Liver (tissue), 9 donors: ENCODE data around the gene BFSP1. TPM values are rescaled to one million over a fixed set of nuclear protein-coding genes. Genes with fewer than 3 reads are reported as not detected.

Experiments used
- DNase-seq: peaks from one replicate; pipeline ENCODE4 v3.0.0-alpha.2; 2017; ENCODE audit warnings: low spot score
- H3K27ac ChIP-seq, 2 donors: one replicate each; pipeline ENCODE4 v1.7.0; 2013; ENCODE audit warnings: inconsistent platforms in 2 of 2, low read length in 2 of 2, control low read depth in 1 of 2, low read depth in 1 of 2, mild to moderate bottlenecking in 1 of 2
- H3K27me3 ChIP-seq, 4 donors: one replicate each; pipeline versions ENCODE4 v1.6.1 to v1.7.0; 2013; ENCODE audit warnings: low read length in 3 of 4, inconsistent platforms in 1 of 4, mild to moderate bottlenecking in 1 of 4, moderate library complexity in 1 of 4; ENCODE audit not compliant: control insufficient read depth in 4 of 4, insufficient read depth in 4 of 4
- H3K36me3 ChIP-seq, 4 donors: one replicate each; pipeline versions ENCODE4 v1.6.1 to v1.7.0; 2013; ENCODE audit warnings: low read length in 3 of 4, mild to moderate bottlenecking in 3 of 4, low read depth in 1 of 4, moderate library complexity in 1 of 4; ENCODE audit not compliant: control insufficient read depth in 4 of 4, insufficient read depth in 3 of 4
- H3K4me1 ChIP-seq, 4 donors: one replicate each; pipeline versions ENCODE4 v1.6.1 to v1.7.0; 2013; ENCODE audit warnings: low read length in 3 of 4, mild to moderate bottlenecking in 3 of 4, moderate library complexity in 1 of 4; ENCODE audit not compliant: control insufficient read depth in 4 of 4, insufficient read depth in 4 of 4
- H3K4me3 ChIP-seq, 3 donors: one replicate each; pipeline versions ENCODE4 v1.6.1 to v1.7.0; 2013; ENCODE audit warnings: low read length in 3 of 3, control low read depth in 1 of 3, low read depth in 1 of 3, mild to moderate bottlenecking in 1 of 3
- H3K9ac ChIP-seq, 2 donors: one replicate each; pipeline ENCODE4 v1.7.0; 2013; ENCODE audit warnings: low read length in 2 of 2, mild to moderate bottlenecking in 2 of 2, moderate library complexity in 2 of 2, control low read depth in 1 of 2, low read depth in 1 of 2
- H3K9me3 ChIP-seq, 4 donors: one replicate each; pipeline versions ENCODE4 v1.6.1 to v1.7.0; 2013; ENCODE audit warnings: low read length in 3 of 4; ENCODE audit not compliant: control insufficient read depth in 4 of 4
- ATF3 ChIP-seq: IDR thresholded peaks from 2 replicates; pipeline ENCODE4 v1.6.1; 2016; ENCODE audit warnings: antibody characterized with exemption
- CTCF ChIP-seq: fragments of 150-350 bp; IDR thresholded peaks from 2 replicates; pipeline ENCODE4 v1.5.1; 2017; ENCODE audit warnings: improper control_type of control experiment, low read depth, low read length; ENCODE audit not compliant: missing input control
- EGR1 ChIP-seq, 2 donors: IDR thresholded peaks; 2 replicates each; pipeline ENCODE4 v1.6.1; 2016 to 2018; ENCODE audit warnings: antibody characterized with exemption in 2 of 2, low read depth in 2 of 2
- FOXA1 ChIP-seq: IDR thresholded peaks from 2 replicates; pipeline ENCODE4 v1.6.1; 2016; ENCODE audit warnings: antibody characterized with exemption
- FOXA2 ChIP-seq: IDR thresholded peaks from 2 replicates; pipeline ENCODE4 v1.6.1; 2016; ENCODE audit warnings: antibody characterized with exemption
- GABPA ChIP-seq, 2 donors: IDR thresholded peaks in 1 of 2; conservative IDR thresholded peaks in 1 of 2; 2 replicates each; pipeline ENCODE4 v1.6.1; 2016; ENCODE audit warnings: antibody characterized with exemption in 2 of 2, mild to moderate bottlenecking in 1 of 2, moderate library complexity in 1 of 2
- HNF4A ChIP-seq, 2 donors: conservative IDR thresholded peaks; 2 replicates each; pipeline ENCODE4 v1.6.1; 2016; ENCODE audit warnings: antibody characterized with exemption in 2 of 2, mild to moderate bottlenecking in 2 of 2
- HNF4G ChIP-seq: IDR thresholded peaks from 2 replicates; pipeline ENCODE4 v1.6.1; 2016; ENCODE audit warnings: antibody characterized with exemption
- JUND ChIP-seq, 2 donors: IDR thresholded peaks; 2 replicates each; pipeline ENCODE4 v1.6.1; 2016; ENCODE audit warnings: antibody characterized with exemption in 2 of 2
- MAX ChIP-seq: IDR thresholded peaks from 2 replicates; pipeline ENCODE4 v1.6.1; 2016; ENCODE audit warnings: antibody characterized with exemption
- NR2F2 ChIP-seq: IDR thresholded peaks from 2 replicates; pipeline ENCODE4 v1.6.1; 2016; ENCODE audit warnings: antibody characterized with exemption
- RAD21 ChIP-seq, 2 donors: IDR thresholded peaks; 2 replicates each; pipeline ENCODE4 v1.6.1; 2016; ENCODE audit warnings: antibody characterized with exemption in 2 of 2, mild to moderate bottlenecking in 2 of 2
- REST ChIP-seq: IDR thresholded peaks from 2 replicates; pipeline ENCODE4 v1.6.1; 2016; ENCODE audit warnings: antibody characterized with exemption, mild to moderate bottlenecking
- RXRA ChIP-seq, 2 donors: IDR thresholded peaks; 2 replicates each; pipeline ENCODE4 v1.6.1; 2017 to 2018; ENCODE audit warnings: antibody characterized with exemption in 2 of 2, mild to moderate bottlenecking in 1 of 2
- SP1 ChIP-seq: IDR thresholded peaks from 2 replicates; pipeline ENCODE4 v1.6.1; 2018; ENCODE audit warnings: antibody characterized with exemption, mild to moderate bottlenecking
- TAF1 ChIP-seq: conservative IDR thresholded peaks from 2 replicates; pipeline ENCODE4 v1.6.1; 2016; ENCODE audit warnings: antibody characterized with exemption, mild to moderate bottlenecking
- YY1 ChIP-seq: IDR thresholded peaks from 2 replicates; pipeline ENCODE4 v1.6.1; 2016; ENCODE audit warnings: antibody characterized with exemption, mild to moderate bottlenecking
- ZBTB33 ChIP-seq: IDR thresholded peaks from 2 replicates; pipeline ENCODE4 v1.6.1; 2016; ENCODE audit warnings: antibody characterized with exemption
- WGBS: extraction: QIAGEN DNeasy Blood & Tissue Kit; methylation state at CpG from one replicate; pipeline ENCODE4 v1.1.7; 2013; 5-methylcytosine and 5-hydroxymethylcytosine counted together
- polyA plus RNA-seq, 2 donors: library from polyadenylated mRNA; stranded (reverse) in 1 of 2; unstranded in 1 of 2; fragments of 200-250 nt in 1 of 2; fragments of >200 nt in 1 of 2; fragmentation: Nextera tagmentation in 1 of 2; extraction: Ambion mirVana in 1 of 2; gene quantifications; one replicate each; pipeline versions ENCODE4 v1.2.1 to v1.2.3, GENCODE V29; 2013 to 2015
- total RNA-seq, 2 donors: library from RNA; depleted of rRNA; stranded (reverse); fragments of >200 nt; gene quantifications; one replicate each; pipeline ENCODE4 v1.2.3, GENCODE V29; 2014
- donor health status: healthy.
- donor health status: healthy.
- donor health status: healthy.
- donor health status: healthy.
- donor health status: healthy.

Gene BFSP1
- total and polyA plus RNA-seq, 4 donors: 0.14 to 0.28 (median 0.21) TPM

- Histone ChIP-seq H3K4me1 (peaks cover 0 to 3% (median 0%) of the 10 kb centered on the region in 4 donors), H3K27ac (no peak overlapping the region), H3K9ac (no peak overlapping the region), H3K27me3 (no peaks in the 10 kb centered on the region), H3K36me3 (no peaks in the 10 kb centered on the region), H3K9me3 (no peaks in the 10 kb centered on the region), H3K4me3 (no peak overlapping the region)
- TF ChIP-seq MAX: no peak
- no peak for TF ChIP-seq JUND (IDR thresholded peaks at IDR 0.05)
- no peak for TF ChIP-seq ZBTB33
- TF ChIP-seq GABPA (IDR thresholded peaks at IDR 0.05 in 1 of 2, conservative IDR thresholded peaks at IDR 0.05 in 1 of 2): no peak
- no peak for TF ChIP-seq CTCF
- TF ChIP-seq FOXA1: no peak
- no peak for TF ChIP-seq YY1
- TF ChIP-seq HNF4G: no peak
- TF ChIP-seq RXRA (IDR thresholded peaks at IDR 0.05): no peak
- TF ChIP-seq FOXA2: no peak
- no peak for TF ChIP-seq ATF3
- no peak for TF ChIP-seq EGR1 (IDR thresholded peaks at IDR 0.05; ENCODE audit: low read depth in 2 of 2)
- TF ChIP-seq RAD21 (IDR thresholded peaks at IDR 0.05): no peak
- no peak for TF ChIP-seq HNF4A (conservative IDR thresholded peaks at IDR 0.05)
- TF ChIP-seq TAF1: no peak
- WGBS: 84% methylated on average over 7 of the region's 7 CpGs
- DNase-seq: no peak
These were observed 11.4 kb downstream of the BFSP1 start for GRCh38 chr20:17519606-17520285.

GRCh38 chr20:17518339-17519052 is 12.7 kb downstream of the BFSP1 start:
- Histone ChIP-seq H3K4me1 (peaks cover 0 to 3% (median 0%) of the 10 kb centered on the region in 4 donors), H3K36me3 (no peaks in the 10 kb centered on the region), H3K9ac (no peak overlapping the region), H3K4me3 (no peak overlapping the region), H3K27me3 (no peaks in the 10 kb centered on the region), H3K27ac (no peak overlapping the region), H3K9me3 (no peaks in the 10 kb centered on the region)
- no peak for DNase-seq
- WGBS: 76% methylated on average over 14 of the region's 14 CpGs
- no peak for TF ChIP-seq TAF1
- TF ChIP-seq EGR1 (IDR thresholded peaks at IDR 0.05; ENCODE audit: low read depth in 2 of 2): no peak
- TF ChIP-seq JUND (IDR thresholded peaks at IDR 0.05): no peak
- no peak for TF ChIP-seq SP1
- TF ChIP-seq FOXA2: no peak
- no peak for TF ChIP-seq HNF4A (conservative IDR thresholded peaks at IDR 0.05)
- no peak for TF ChIP-seq HNF4G
- no peak for TF ChIP-seq CTCF
- TF ChIP-seq MAX: no peak
- no peak for TF ChIP-seq NR2F2
- no peak for TF ChIP-seq RXRA (IDR thresholded peaks at IDR 0.05)
- TF ChIP-seq GABPA (IDR thresholded peaks at IDR 0.05 in 1 of 2, conservative IDR thresholded peaks at IDR 0.05 in 1 of 2): no peak
- TF ChIP-seq RAD21 (IDR thresholded peaks at IDR 0.05): no peak
- TF ChIP-seq YY1: no peak
- no peak for TF ChIP-seq FOXA1
- TF ChIP-seq REST: no peak
